ENCODE measurements around the gene CDCA4.

The CDCA4 gene

GRCh38 chr14:105011312-105011990, 9.4 kb downstream of the CDCA4 start:
- DNase-seq, result no peak

GRCh38 chr14:105010891-105011291, 10.0 kb downstream of the CDCA4 start:
- DNase-seq, result no peak

GRCh38 chr14:105010106-105010505, 10.8 kb downstream of the CDCA4 start:
- DNase-seq, result no peak

- no peak for DNase-seq
These were observed 13.2 kb downstream of the CDCA4 start for GRCh38 chr14:105007593-105008264.

- no peak for DNase-seq
These were observed 13.9 kb downstream of the CDCA4 start for GRCh38 chr14:105006831-105007592.

GRCh38 chr14:105005929-105006830, 14.7 kb downstream of the CDCA4 start:
- no peak for DNase-seq

GRCh38 chr14:105005329-105005928, 15.5 kb downstream of the CDCA4 start:
- DNase-seq, result no peak

GRCh38 chr14:104999361-104999760, 21.5 kb downstream of the CDCA4 start:
- no peak for DNase-seq

GRCh38 chr14:104998801-104999200, 22.1 kb downstream of the CDCA4 start:
- DNase-seq, result no peak

GRCh38 chr14:104996483-104996882, 24.4 kb downstream of the CDCA4 start:
- DNase-seq, result no peak

GRCh38 chr14:104996032-104996431, 24.9 kb downstream of the CDCA4 start:
- DNase-seq, result no peak

- no peak for DNase-seq
These were observed 25.9 kb downstream of the CDCA4 start for GRCh38 chr14:104994978-104995377.

GRCh38 chr14:104993808-104994591, 26.9 kb downstream of the CDCA4 start:
- DNase-seq, result no peak

GRCh38 chr14:104993306-104993705, 27.6 kb downstream of the CDCA4 start:
- DNase-seq, result no peak

GRCh38 chr14:104992501-104992900, 28.4 kb downstream of the CDCA4 start:
- DNase-seq, result no peak

GRCh38 chr14:104991896-104992230, 29.0 kb downstream of the CDCA4 start:
- no peak for DNase-seq

- DNase-seq, result no peak
These were observed 31.0 kb downstream of the CDCA4 start for GRCh38 chr14:104989951-104990303.

GRCh38 chr14:104989236-104989950, 31.5 kb downstream of the CDCA4 start:
- DNase-seq, result no peak

GRCh38 chr14:104986487-104987164, 34.3 kb downstream of the CDCA4 start:
- no peak for DNase-seq

- DNase-seq, result peak; percentile 92
These were observed 35.0 kb downstream of the CDCA4 start, which contains the start of gene CLBA1 for GRCh38 chr14:104985675-104986486. Gene CLBA1 (plus strand): TSS chr14:104985788. CDS start chr14:104986432, 644 bp downstream.
